ENCODE measurements around the gene FAM136A.

DNA sequence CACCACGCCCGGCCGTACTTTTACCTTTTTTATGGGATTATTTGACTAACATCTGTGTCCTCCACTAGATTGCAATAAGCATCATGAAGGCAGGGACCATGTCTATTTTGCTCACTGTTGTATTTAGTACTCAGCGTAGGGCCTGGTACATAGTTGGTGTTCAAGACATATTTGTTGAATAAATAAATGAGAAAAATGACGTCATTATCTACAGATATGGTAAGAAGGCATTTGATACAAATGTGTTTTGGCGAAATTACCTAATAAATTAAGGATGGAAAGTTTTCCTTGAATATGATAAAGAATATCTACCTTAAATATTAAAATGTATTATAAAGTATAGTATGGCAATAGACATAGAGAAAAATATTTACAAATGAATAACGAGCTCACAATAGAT lies 24.0 kb upstream of the FAM136A start:
- TF ChIP-seq EZH2 (IDR thresholded peaks at IDR 0.05) (no peak), CTCF (IDR thresholded peaks at IDR 0.05) (no peak), EZH2phosphoT487 (IDR thresholded peaks at IDR 0.05) (no peak)
